K562 (cell line): ENCODE data around the gene TGFBR2. TPM values are rescaled to one million over a fixed set of nuclear protein-coding genes. Genes with fewer than 3 reads are reported as not detected.

Experiments used
- ATAC-seq: fragments of 200-7000 bp; cut with Tn5 transposase; 3 replicates; pipeline ENCODE4 v1.9.1; 2020; ENCODE audit warnings: moderate library complexity
- BruUV-seq: library from RNA; stranded (reverse); fragments of 400-500 nt; replicated peaks from 2 replicates; lab custom pipeline; 2021; lab: Mats Ljungman, UMichigan
- CTCF ChIA-PET: fragments of 300-600 bp; formaldehyde crosslinking; extraction: SDS; loops from one replicate; lab custom pipeline; 2021; ENCODE audit warnings: low intra/inter-chr PET ratio; lab: Yijun Ruan, JAX
- POLR2A ChIA-PET: fragments of 300-600, 350-650 bp; sonication (Branson Sonifier 250); formaldehyde crosslinking; extraction: SDS; loops from one replicate; lab custom pipeline; 2021; ENCODE audit warnings: antibody characterized with exemption, inconsistent platforms; lab: Yijun Ruan, JAX
- DNase-seq, 4 experiments: peaks; one replicate each; pipeline versions ENCODE4 v3.0.0 to v3.0.0-alpha.2; 2011 to 2018; ENCODE audit warnings: low spot score in 3 of 4, mixed read lengths in 3 of 4; ENCODE audit errors: extremely low read depth in 1 of 4
- FAIRE-seq: peaks from 2 replicates; lab custom pipeline; 2011; peaks lifted over from hg19 to GRCh38; lab: Jason Lieb, UNC
- H2AFZ ChIP-seq: 2 replicates; pipeline ENCODE4 v1.6.0; 2011; ENCODE audit warnings: low read depth, low read length, control low read depth, inconsistent platforms
- H3K27ac ChIP-seq: fragments of 200-600 bp; 3 replicates; pipeline ENCODE4 v1.8.0; 2011; ENCODE audit warnings: low read depth, mild to moderate bottlenecking, control low read depth, inconsistent platforms, low read length, moderate library complexity, mixed read lengths; ENCODE audit errors: extremely low read depth
- H3K27me3 ChIP-seq, 2 experiments: fragments of 300-600 bp in 1 of 2; 2 replicates in 1 of 2; 3 replicates in 1 of 2; pipeline versions ENCODE4 v1.6.0 to v1.8.0; 2011; ENCODE audit warnings: inconsistent platforms in 2 of 2, low read length in 2 of 2, mild to moderate bottlenecking in 1 of 2, mixed read lengths in 1 of 2, moderate library complexity in 1 of 2; ENCODE audit not compliant: control insufficient read depth in 2 of 2, insufficient read depth in 2 of 2
- H3K36me3 ChIP-seq: fragments of 300-600 bp; 3 replicates; pipeline ENCODE4 v1.8.0; 2011; ENCODE audit warnings: mild to moderate bottlenecking, low read length, inconsistent platforms; ENCODE audit not compliant: control insufficient read depth, insufficient read depth
- H3K4me1 ChIP-seq, 2 experiments: fragments of 200-600 bp in 1 of 2; replicated peaks in 1 of 2; 2 replicates in 1 of 2; 3 replicates in 1 of 2; pipeline versions ENCODE4 v1.5.1 to v1.8.0; 2011; ENCODE audit warnings: inconsistent platforms in 2 of 2, low read length in 2 of 2, mild to moderate bottlenecking in 1 of 2, mixed read lengths in 1 of 2, moderate library complexity in 1 of 2; ENCODE audit not compliant: control insufficient read depth in 2 of 2, insufficient read depth in 2 of 2
- H3K4me2 ChIP-seq: 2 replicates; pipeline ENCODE4 v1.6.1; 2011; ENCODE audit warnings: low read length, control low read depth, inconsistent platforms, mixed read lengths; ENCODE audit not compliant: insufficient read depth
- H3K4me3 ChIP-seq: fragments of 200-600 bp; sonication (generic), shearing (Covaris generic); 2 replicates; pipeline ENCODE4 v1.5.1; 2016; ENCODE audit warnings: control low read depth, inconsistent platforms
- H3K79me2 ChIP-seq: fragments of 200-600 bp; 3 replicates; pipeline ENCODE4 v1.8.0; 2011; ENCODE audit warnings: low read length, inconsistent platforms; ENCODE audit not compliant: control insufficient read depth, insufficient read depth
- H3K9ac ChIP-seq, 2 experiments: 2 replicates each; pipeline versions ENCODE4 v1.6.0 to v1.6.1; 2011; ENCODE audit warnings: low read depth in 2 of 2, low read length in 2 of 2, control low read depth in 1 of 2, inconsistent platforms in 1 of 2, mild to moderate bottlenecking in 1 of 2, mixed read lengths in 1 of 2; ENCODE audit not compliant: insufficient read depth in 1 of 2
- H3K9me1 ChIP-seq: one replicate; pipeline ENCODE4 v1.6.0; 2011; ENCODE audit warnings: inconsistent platforms, mild to moderate bottlenecking, low read length, moderate library complexity; ENCODE audit not compliant: control insufficient read depth, insufficient read depth
- H3K9me3 ChIP-seq: replicated peaks from 2 replicates; pipeline ENCODE4 v1.5.1; 2011; ENCODE audit warnings: low read depth, low read length, inconsistent platforms; ENCODE audit not compliant: control insufficient read depth, insufficient read depth
- H4K20me1 ChIP-seq: replicated peaks from 2 replicates; pipeline ENCODE4 v1.6.1; 2011; ENCODE audit warnings: low read length, inconsistent platforms, mixed read lengths; ENCODE audit not compliant: control insufficient read depth, insufficient read depth
- ARID3B ChIP-seq: fragments of 250-450 bp; sonication (Bioruptor Pico); IDR thresholded peaks from 2 replicates; pipeline ENCODE4 v1.4.0; 2020; ENCODE audit warnings: borderline replicate concordance
- IRF1 ChIP-seq: sonication (generic); formaldehyde crosslinking; IDR thresholded peaks from 2 replicates; pipeline ENCODE4 v1.8.0; 2022; ENCODE audit warnings: missing genetic modification reagents, mild to moderate bottlenecking, borderline replicate concordance
- KLF16 ChIP-seq: IDR thresholded peaks from 2 replicates; pipeline ENCODE4 v1.6.1; 2016; ENCODE audit warnings: antibody characterized with exemption
- MYC ChIP-seq, 2 experiments: fragments of 250-450 bp in 1 of 2; sonication (Bioruptor Pico) in 1 of 2; IDR thresholded peaks; 2 replicates each; pipeline versions ENCODE4 v1.5.1 to v1.6.1; 2012 to 2021; ENCODE audit warnings: low read depth in 2 of 2, borderline replicate concordance in 1 of 2, improper control_type of control experiment in 1 of 2, low read length in 1 of 2, mild to moderate bottlenecking in 1 of 2, moderate library complexity in 1 of 2
- NFE2 ChIP-seq: IDR thresholded peaks from 2 replicates; pipeline ENCODE4 v1.6.1; 2014; ENCODE audit warnings: antibody characterized with exemption, low read depth
- NR3C1 ChIP-seq: sonication (generic); formaldehyde crosslinking; IDR thresholded peaks from 2 replicates; pipeline ENCODE4 v1.8.1; 2022; ENCODE audit warnings: missing genetic modification reagents
- REST ChIP-seq, 2 experiments: fragments of 450-650 bp; formaldehyde crosslinking in 1 of 2; IDR thresholded peaks; 2 replicates each; pipeline versions ENCODE4 v1.4.0 to v1.6.1; 2014 to 2020; ENCODE audit warnings: mild to moderate bottlenecking in 2 of 2, borderline replicate concordance in 1 of 2, low read depth in 1 of 2
- ZFP30 ChIP-seq: fragments of 250-450 bp; sonication (Bioruptor Pico); IDR thresholded peaks from 2 replicates; pipeline ENCODE4 v1.8.0; 2022; ENCODE audit warnings: moderate library complexity, mild to moderate bottlenecking, inconsistent platforms, borderline replicate concordance
- ZNF212 ChIP-seq: fragments of 450-650 bp; formaldehyde crosslinking; IDR thresholded peaks from 2 replicates; pipeline ENCODE4 v1.4.0; 2020; ENCODE audit warnings: mild to moderate bottlenecking
- ZNF239 ChIP-seq: fragments of 250-450 bp; sonication (Bioruptor Pico); IDR thresholded peaks from 2 replicates; pipeline ENCODE4 v1.4.0; 2020; ENCODE audit warnings: mild to moderate bottlenecking
- ZNF354B ChIP-seq: fragments of 250-450 bp; sonication (Bioruptor Pico); IDR thresholded peaks from 2 replicates; pipeline ENCODE4 v1.4.0; 2020
- ZNF551 ChIP-seq: fragments of 250-450 bp; sonication (Bioruptor Pico); IDR thresholded peaks from 2 replicates; pipeline ENCODE4 v1.5.0; 2021; ENCODE audit warnings: mild to moderate bottlenecking, moderate library complexity
- ZNF830 ChIP-seq: fragments of 250-450 bp; sonication (Bioruptor Pico); IDR thresholded peaks from 2 replicates; pipeline ENCODE4 v1.5.0; 2021; ENCODE audit warnings: mild to moderate bottlenecking
- WGBS: fragments of 100-300 bp; shearing (Covaris generic); methylation state at CpG from one replicate; pipeline ENCODE4 v1.1.6; 2016; ENCODE audit warnings: low coverage, mixed read lengths; ENCODE audit not compliant: insufficient coverage; ENCODE audit errors: missing lambda C conversion rate; 5-methylcytosine and 5-hydroxymethylcytosine counted together
- in situ Hi-C: fragments of 300-500 bp; cut with MboI; formaldehyde crosslinking; loops from 4 replicates; pipeline ENCODE4 v1.15.0; 2018; ENCODE audit warnings: inconsistent platforms, mixed read lengths
- intact Hi-C: fragments of 100-400 bp; cut with micrococcal nuclease; formaldehyde crosslinking; loops from 2 replicates; pipeline ENCODE4 v1.14.2; 2022
- polyA plus RNA-seq, 8 experiments: library from polyadenylated mRNA; depleted of rRNA in 4 of 8; stranded (reverse) in 5 of 8; unstranded in 3 of 8; fragments of >200 nt; fragmentation: Nextera tagmentation in 2 of 8; fragmentation: Illumina TruSeq in 1 of 8; extraction: Ambion mirVana in 2 of 8; extraction: Trizol in 1 of 8; gene quantifications; 2 replicates each; pipeline versions ENCODE4 v1.2.1 to v1.2.3, GENCODE V29; 2011 to 2014; ENCODE audit warnings: inconsistent platforms in 1 of 8, missing spikeins in 1 of 8
- total RNA-seq, 7 experiments: library from RNA; depleted of rRNA in 6 of 7; stranded (reverse); fragments of >200 nt in 6 of 7; fragmentation: Illumina TruSeq in 2 of 7; extraction: Trizol in 2 of 7; gene quantifications; 2 replicates each; pipeline versions ENCODE4 v1.2.1 to v1.2.3, GENCODE V29; 2011 to 2021; ENCODE audit warnings: low replicate concordance in 1 of 7

TGFBR2 gene
- total and polyA plus RNA-seq, 9 of the 15 experiments (the other 6 are each of a cell fraction or from before 2014, with no cell fraction given) = 0.11 to 0.84 (median 0.24) TPM

GRCh38 chr3:30614943-30615342 is 8.5 kb downstream of the TGFBR2 start:
- no peak for ATAC-seq
- CTCF ChIA-PET = no interaction called here
- no peaks in the 10 kb centered on the region for H3K4me1 ChIP-seq
- TF ChIP-seq NR3C1 (no peak), MYC (IDR thresholded peaks at IDR 0.05; ENCODE audit: low read depth, low read length) (no peak), MYC (CRISPR knock-in tag; IDR thresholded peaks at IDR 0.05; ENCODE audit: borderline replicate concordance, low read depth) (no peak), REST (IDR thresholded peaks at IDR 0.05; ENCODE audit: borderline replicate concordance) (no peak), REST (CRISPR knock-in tag; IDR thresholded peaks at IDR 0.05; ENCODE audit: low read depth) (no peak), ZNF239 (CRISPR knock-in tag) (no peak), ARID3B (CRISPR knock-in tag) (no peak), ZNF212 (CRISPR knock-in tag) (no peak), NFE2 (no peak), ZNF551 (CRISPR knock-in tag) (no peak), ZNF830 (CRISPR knock-in tag) (no peak), KLF16 (no peak), IRF1 (CRISPR knock-in tag) (no peak), ZNF354B (CRISPR knock-in tag) (no peak), ZFP30 (CRISPR knock-in tag) (no peak)

More at GRCh38 chr3:30614943-30615342, 8.5 kb downstream of the TGFBR2 start:
- Histone ChIP-seq H3K9ac (no peak overlapping the region), H4K20me1 (no peaks in the 10 kb centered on the region), H3K4me3 (no peak overlapping the region), H3K36me3 (no peaks in the 10 kb centered on the region), H3K79me2 (no peaks in the 10 kb centered on the region), H3K27me3 (no peaks in the 10 kb centered on the region), H3K4me2 (no peak overlapping the region), H2AFZ (no peak overlapping the region), H3K9me3 (no peaks in the 10 kb centered on the region; the same call in none of the 2 replicates), H3K9me1 (no peaks in the 10 kb centered on the region), H3K27ac (no peak overlapping the region)
- no peak for FAIRE-seq
- POLR2A ChIA-PET = no interaction called here
- BruUV-seq = no TSS peak
- no peak for DNase-seq
- intact Hi-C loops (no loop called here), in situ Hi-C loops (no loop called here)
- WGBS = 0% methylated on average over 1 of the region's 1 CpG
